Duodenal mucosa (tissue), 2 donors: Measurements from ENCODE around the gene GRB14.

ENCODE experiments used
- H3K27ac ChIP-seq: one replicate; pipeline ENCODE4 v1.7.0; 2013; ENCODE audit warnings: low read depth, low read length
- H3K27me3 ChIP-seq, 2 donors: one replicate each; pipeline ENCODE4 v1.7.0; 2013; ENCODE audit warnings: low read length in 2 of 2, control low read depth in 1 of 2; ENCODE audit not compliant: insufficient read depth in 2 of 2, control insufficient read depth in 1 of 2
- H3K36me3 ChIP-seq, 2 donors: one replicate each; pipeline ENCODE4 v1.7.0; 2013; ENCODE audit warnings: low read length in 2 of 2, control low read depth in 1 of 2; ENCODE audit not compliant: insufficient read depth in 2 of 2, control insufficient read depth in 1 of 2
- H3K4me1 ChIP-seq, 2 donors: one replicate each; pipeline ENCODE4 v1.7.0; 2013; ENCODE audit warnings: low read length in 2 of 2, control low read depth in 1 of 2; ENCODE audit not compliant: insufficient read depth in 2 of 2, control insufficient read depth in 1 of 2
- H3K4me3 ChIP-seq, 2 donors: one replicate each; pipeline ENCODE4 v1.7.0; 2013; ENCODE audit warnings: low read length in 2 of 2, low read depth in 1 of 2
- H3K9ac ChIP-seq, 2 donors: one replicate each; pipeline ENCODE4 v1.7.0; 2013; ENCODE audit warnings: low read length in 2 of 2, low read depth in 1 of 2
- H3K9me3 ChIP-seq, 2 donors: one replicate each; pipeline ENCODE4 v1.7.0; 2013; ENCODE audit warnings: low read length in 2 of 2, control low read depth in 1 of 2; ENCODE audit not compliant: control insufficient read depth in 1 of 2

The GRB14 gene

DNA sequence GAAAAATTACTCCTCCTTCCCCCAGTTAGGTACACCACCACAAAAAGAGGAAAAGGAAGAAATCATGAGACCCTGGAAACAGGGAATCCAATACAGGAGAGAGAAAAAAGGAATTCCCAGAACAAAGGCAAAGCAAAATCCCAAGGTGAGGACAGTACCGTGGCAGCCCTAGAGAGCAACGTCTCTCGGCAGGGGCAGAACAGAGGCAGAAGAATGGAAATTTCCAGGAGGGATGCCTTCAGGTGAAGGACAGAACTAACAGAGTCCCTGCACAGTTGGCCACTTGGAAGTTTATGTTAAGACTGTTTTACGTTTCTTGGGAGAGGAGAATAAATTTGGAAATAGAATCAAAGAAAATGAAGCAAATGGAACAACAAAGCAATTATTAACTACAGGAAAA is 27.7 kb downstream of the GRB14 start:
- no peaks in the 10 kb centered on the region for H3K27me3 ChIP-seq
- no peak overlapping the region for H3K9ac ChIP-seq
- no peaks in the 10 kb centered on the region for H3K9me3 ChIP-seq
- no peaks in the 10 kb centered on the region for H3K36me3 ChIP-seq
- no peaks in the 10 kb centered on the region for H3K4me1 ChIP-seq
- no peak overlapping the region for H3K4me3 ChIP-seq
- H3K27ac ChIP-seq, result no peak overlapping the region

DNA sequence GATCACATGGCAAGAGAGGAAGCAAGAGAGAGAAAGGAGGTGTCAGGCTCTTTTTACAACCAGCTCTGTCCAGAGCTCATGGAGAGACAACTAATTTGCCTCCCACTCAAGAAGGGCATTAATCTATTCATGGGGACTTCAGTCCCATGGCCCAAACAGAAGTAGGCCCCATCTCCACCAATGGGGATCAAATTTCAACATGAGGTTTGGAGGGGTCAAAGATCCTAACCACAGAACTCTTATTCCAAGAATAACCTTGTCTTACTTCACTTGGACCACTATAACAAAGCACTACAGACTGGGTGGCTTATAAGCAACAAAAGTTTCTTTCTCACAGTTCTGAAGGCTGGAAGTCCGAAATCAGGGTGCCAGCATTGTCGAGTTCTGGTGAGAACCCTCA is 31.8 kb downstream of the GRB14 start:
- no peaks in the 10 kb centered on the region for H3K4me1 ChIP-seq
- H3K4me3 ChIP-seq, result no peak overlapping the region
- no peak overlapping the region for H3K27ac ChIP-seq
- no peaks in the 10 kb centered on the region for H3K36me3 ChIP-seq
- H3K27me3 ChIP-seq, result no peaks in the 10 kb centered on the region
- H3K9ac ChIP-seq, result no peak overlapping the region
- H3K9me3 ChIP-seq, result no peaks in the 10 kb centered on the region

DNA sequence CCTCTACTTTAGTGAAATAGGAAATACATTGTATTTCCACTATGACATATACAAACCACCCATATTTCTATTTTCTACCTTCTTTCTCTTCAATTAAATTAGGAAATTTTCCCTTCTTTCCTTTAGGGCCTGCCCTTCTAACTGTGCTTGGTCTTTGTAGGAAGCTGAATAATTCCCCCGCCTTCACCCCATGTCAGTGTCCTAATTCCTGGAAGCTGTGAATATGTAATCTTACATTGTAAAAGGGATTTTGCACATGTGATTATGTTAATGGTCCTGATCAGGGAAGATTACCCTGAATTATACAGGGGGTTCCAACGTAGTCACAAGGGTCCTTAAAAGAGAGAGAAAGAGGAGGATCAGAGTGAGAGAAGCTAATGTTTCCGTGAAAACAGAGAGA is 40.2 kb downstream of the GRB14 start:
- Histone ChIP-seq H3K27me3 (no peaks in the 10 kb centered on the region), H3K27ac (no peak overlapping the region), H3K4me3 (no peak overlapping the region), H3K4me1 (no peaks in the 10 kb centered on the region), H3K9me3 (no peaks in the 10 kb centered on the region), H3K36me3 (no peaks in the 10 kb centered on the region), H3K9ac (no peak overlapping the region)

DNA sequence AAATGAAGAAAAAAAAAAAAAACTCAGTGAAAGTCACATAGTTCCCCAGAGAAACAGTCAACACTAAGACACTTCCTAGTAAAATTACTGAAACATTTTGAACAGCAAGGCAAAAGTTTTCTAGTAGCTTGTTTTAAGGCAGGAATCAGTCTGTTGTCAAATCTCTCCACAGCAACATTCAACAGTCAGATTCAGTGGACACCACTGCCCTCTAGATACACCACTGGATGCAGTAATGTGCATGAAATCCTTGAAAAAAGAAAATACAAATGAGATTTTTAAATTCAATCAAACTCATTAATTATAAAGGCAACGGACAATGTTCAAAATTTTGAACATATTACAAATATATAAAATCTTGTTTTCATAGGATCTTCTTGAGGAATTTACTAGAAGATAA is 46.4 kb downstream of the GRB14 start:
- Histone ChIP-seq H3K27ac (no peak overlapping the region), H3K27me3 (no peaks in the 10 kb centered on the region), H3K9ac (no peak overlapping the region), H3K36me3 (no peaks in the 10 kb centered on the region), H3K9me3 (no peaks in the 10 kb centered on the region), H3K4me3 (no peak overlapping the region), H3K4me1 (no peaks in the 10 kb centered on the region)

DNA sequence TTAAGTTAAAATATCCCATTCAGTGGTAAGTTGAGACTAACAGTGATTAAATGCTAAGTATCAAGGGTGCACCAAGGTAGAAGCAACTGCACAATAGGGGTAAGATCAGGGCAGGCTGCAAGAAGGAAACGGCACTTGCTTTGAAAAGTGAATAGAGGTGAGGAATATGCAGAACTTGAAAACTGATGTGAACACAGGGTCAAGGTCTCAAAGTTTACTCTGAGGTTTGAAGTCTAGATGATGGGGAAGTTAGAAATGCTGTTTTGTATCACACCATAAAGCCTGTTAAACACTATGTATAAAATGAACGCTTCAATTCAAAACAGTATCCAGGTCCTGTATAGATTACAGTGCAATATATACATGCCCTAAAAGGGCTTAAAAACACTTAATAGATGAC is 50.8 kb downstream of the GRB14 start:
- Histone ChIP-seq H3K27ac (no peak overlapping the region), H3K36me3 (no peaks in the 10 kb centered on the region), H3K9me3 (no peaks in the 10 kb centered on the region), H3K27me3 (no peaks in the 10 kb centered on the region), H3K4me1 (no peaks in the 10 kb centered on the region), H3K4me3 (no peak overlapping the region), H3K9ac (no peak overlapping the region)

DNA sequence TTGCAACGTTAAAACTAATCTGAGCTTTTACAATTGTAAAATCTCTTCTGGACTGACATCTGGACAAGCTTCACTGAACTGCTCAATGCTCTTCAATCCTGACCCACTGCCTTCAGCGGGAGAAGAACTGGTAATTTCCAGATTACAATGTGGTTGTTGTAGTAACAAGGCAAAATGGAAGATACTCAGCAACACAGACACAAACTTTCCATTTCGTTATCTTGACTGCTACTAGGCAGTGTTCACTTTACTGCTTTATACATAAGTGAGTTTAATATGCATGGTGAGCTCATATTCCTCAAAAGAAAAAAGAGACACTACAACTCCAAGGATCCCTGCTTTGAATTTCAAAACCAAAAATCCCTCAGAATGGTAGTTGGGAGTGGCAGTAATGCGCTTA is 51.9 kb downstream of the GRB14 start:
- Histone ChIP-seq H3K4me1 (no peaks in the 10 kb centered on the region), H3K9me3 (no peaks in the 10 kb centered on the region), H3K36me3 (no peaks in the 10 kb centered on the region), H3K9ac (no peak overlapping the region), H3K27me3 (no peaks in the 10 kb centered on the region), H3K4me3 (no peak overlapping the region), H3K27ac (no peak overlapping the region)

DNA sequence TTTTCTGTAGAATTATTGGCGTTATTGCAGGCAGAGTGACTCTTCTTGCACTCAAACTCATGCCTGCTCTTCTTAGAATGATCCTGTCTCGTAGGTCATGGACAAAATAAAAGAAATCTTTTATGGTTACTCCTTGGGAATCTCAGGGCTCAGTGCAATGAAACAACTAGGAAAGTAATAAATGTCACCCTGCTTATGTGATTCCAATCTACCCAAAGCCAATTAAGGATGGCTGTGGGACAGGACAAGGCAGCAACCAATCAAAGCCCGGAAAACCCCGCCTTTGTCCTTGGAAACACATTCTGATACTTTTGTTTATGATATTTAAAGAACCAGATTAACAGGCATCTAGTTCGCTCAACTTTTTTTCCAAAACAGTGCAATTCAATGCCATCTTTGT is 53.0 kb downstream of the GRB14 start:
- no peaks in the 10 kb centered on the region for H3K4me1 ChIP-seq
- no peak overlapping the region for H3K4me3 ChIP-seq
- H3K27me3 ChIP-seq, result no peaks in the 10 kb centered on the region
- no peaks in the 10 kb centered on the region for H3K36me3 ChIP-seq
- no peak overlapping the region for H3K27ac ChIP-seq
- H3K9ac ChIP-seq, result no peak overlapping the region
- no peaks in the 10 kb centered on the region for H3K9me3 ChIP-seq

DNA sequence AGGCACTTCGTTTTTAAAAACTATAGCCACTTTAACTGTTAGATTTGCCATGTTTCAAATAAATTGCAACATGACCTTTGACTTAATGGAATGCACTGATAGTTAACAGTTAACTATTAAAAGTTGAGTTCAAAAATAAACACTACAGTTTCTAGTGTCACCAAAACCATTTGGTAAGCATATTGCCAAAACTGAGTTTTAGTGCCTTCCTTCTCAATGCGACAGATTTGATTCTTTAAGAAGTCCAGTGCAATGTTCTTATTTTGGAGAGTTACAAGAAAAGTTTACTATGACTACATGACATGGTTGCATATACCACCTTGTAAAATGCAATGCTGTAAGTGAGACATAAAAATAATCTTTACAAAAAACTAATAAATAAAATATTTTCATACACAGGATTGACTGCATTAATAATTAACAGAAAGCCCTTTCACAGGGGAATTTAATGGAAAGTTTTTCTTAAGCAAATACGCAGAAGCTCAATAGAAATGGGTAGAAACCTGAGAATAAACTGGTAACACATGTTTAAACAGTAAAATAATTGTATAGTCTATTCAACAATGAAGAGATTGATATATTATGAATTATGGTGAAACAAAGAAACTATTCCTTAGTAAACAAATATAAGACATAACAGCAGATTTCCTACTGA is 53.8 kb downstream of the GRB14 start:
- no peak overlapping the region for H3K4me3 ChIP-seq

DNA sequence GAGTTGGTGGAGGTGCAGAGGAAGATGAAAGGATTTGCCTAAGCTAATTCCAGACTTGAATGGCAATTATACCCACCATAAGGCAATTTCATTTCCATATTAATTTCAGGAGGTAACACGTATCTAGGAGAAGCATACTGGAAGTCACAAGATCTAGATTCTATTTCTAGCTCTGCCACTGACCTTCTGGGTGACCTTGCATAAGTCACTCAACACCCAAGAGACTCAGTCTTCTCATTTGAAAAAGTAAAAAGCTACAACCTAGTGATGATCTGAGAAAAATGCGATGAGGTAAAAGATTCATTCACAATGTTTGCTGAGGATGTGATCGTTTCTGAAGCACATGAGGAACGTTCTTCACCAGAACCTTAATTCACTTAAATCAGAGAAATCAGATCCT is 55.9 kb downstream of the GRB14 start:
- H3K4me3 ChIP-seq, result no peak overlapping the region

More for the DNA sequence above, 53.8 kb downstream of the GRB14 start:
- Histone ChIP-seq H3K9ac (no peak overlapping the region), H3K27me3 (no peaks in the 10 kb centered on the region), H3K9me3 (no peaks in the 10 kb centered on the region), H3K27ac (no peak overlapping the region), H3K36me3 (no peaks in the 10 kb centered on the region), H3K4me1 (no peaks in the 10 kb centered on the region)

DNA sequence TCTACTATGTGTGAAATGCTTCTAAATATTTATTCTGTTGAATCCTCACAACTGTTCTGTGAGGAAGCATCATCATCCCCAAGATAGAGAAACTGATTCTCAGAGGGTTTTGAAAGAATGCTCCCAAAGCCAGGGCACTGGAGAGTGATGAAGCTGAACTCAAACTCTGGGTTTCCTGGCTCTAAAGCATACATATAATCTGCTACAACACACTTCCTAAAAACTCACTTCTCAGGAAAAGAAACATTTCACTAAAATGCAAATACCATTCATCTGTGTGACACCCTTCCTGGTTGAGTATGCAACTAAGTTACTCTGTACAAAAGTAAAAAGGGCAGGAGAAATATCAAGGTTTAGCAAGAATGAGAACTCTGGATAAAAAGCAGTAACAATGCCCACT is 58.6 kb downstream of the GRB14 start:
- Histone ChIP-seq H3K27ac (no peak overlapping the region), H3K36me3 (no peaks in the 10 kb centered on the region), H3K4me3 (no peak overlapping the region), H3K9ac (no peak overlapping the region), H3K9me3 (no peaks in the 10 kb centered on the region), H3K4me1 (no peaks in the 10 kb centered on the region), H3K27me3 (no peaks in the 10 kb centered on the region)

More for the DNA sequence above, 55.9 kb downstream of the GRB14 start:
- no peak overlapping the region for H3K9ac ChIP-seq
- H3K27me3 ChIP-seq, result no peaks in the 10 kb centered on the region
- no peak overlapping the region for H3K27ac ChIP-seq
- H3K9me3 ChIP-seq, result no peaks in the 10 kb centered on the region
- H3K36me3 ChIP-seq, result no peaks in the 10 kb centered on the region
- no peaks in the 10 kb centered on the region for H3K4me1 ChIP-seq

DNA sequence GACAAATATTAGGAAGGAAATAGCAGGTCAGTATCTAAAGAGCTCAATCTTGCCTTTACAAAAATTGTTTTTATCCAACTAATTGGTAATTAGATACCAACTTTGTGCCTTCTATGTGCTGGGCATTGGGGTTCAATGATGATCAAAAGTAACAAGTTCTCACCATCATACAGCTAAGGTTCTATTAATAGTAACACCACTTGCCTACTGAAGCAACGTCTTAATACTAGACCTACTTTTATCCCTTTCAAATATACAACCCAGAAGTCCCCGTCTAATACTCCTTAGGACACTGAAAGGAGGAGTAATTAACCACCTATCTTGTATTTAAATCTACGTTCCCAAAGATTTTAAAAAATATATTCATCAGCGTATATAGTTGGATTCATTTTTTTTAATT is 59.3 kb downstream of the GRB14 start:
- Histone ChIP-seq H3K36me3 (no peaks in the 10 kb centered on the region), H3K27me3 (no peaks in the 10 kb centered on the region), H3K9me3 (no peaks in the 10 kb centered on the region), H3K4me1 (no peaks in the 10 kb centered on the region), H3K27ac (no peak overlapping the region), H3K4me3 (no peak overlapping the region), H3K9ac (no peak overlapping the region)
